NAMALWA (cell line): ENCODE measurements around the gene NTHL1.

Source experiments
- DNase-seq: peaks from one replicate; pipeline ENCODE4 v3.0.0-alpha.2; 2015; ENCODE audit warnings: low spot score

The NTHL1 gene

GRCh38 chr16:2047330-2048115 lies at the start of gene NTHL1, which contains the start of gene TSC2:
TSS of gene NTHL1 (minus strand) at chr16:2047834. CDS start at chr16:2047823, 11 bp downstream.
TSS of gene TSC2 (plus strand) at chr16:2047985. CDS start at chr16:2048616, 631 bp downstream.
- peak; percentile 96 for DNase-seq

- DNase-seq: no peak
Observed at GRCh38 chr16:2096853-2097595, 49.4 kb upstream of the NTHL1 start.

- no peak for DNase-seq
Observed at GRCh38 chr16:2095918-2096582, 48.4 kb upstream of the NTHL1 start.

GRCh38 chr16:2095315-2095853 lies 47.8 kb upstream of the NTHL1 start:
- DNase-seq: no peak

- DNase-seq: no peak
Observed at GRCh38 chr16:2093793-2094192, 46.2 kb upstream of the NTHL1 start.

GRCh38 chr16:2092866-2093265 lies 45.2 kb upstream of the NTHL1 start:
- no peak for DNase-seq

GRCh38 chr16:2092256-2092620 lies 44.6 kb upstream of the NTHL1 start:
- DNase-seq: no peak

GRCh38 chr16:2091547-2092255 lies 44.1 kb upstream of the NTHL1 start:
- no peak for DNase-seq

GRCh38 chr16:2090777-2091546 lies 43.3 kb upstream of the NTHL1 start:
- peak; percentile 68 for DNase-seq

- no peak for DNase-seq
Observed at GRCh38 chr16:2090481-2090776, 42.8 kb upstream of the NTHL1 start.

GRCh38 chr16:2089706-2090480 lies 42.3 kb upstream of the NTHL1 start:
- no peak for DNase-seq

GRCh38 chr16:2088759-2089358 lies 41.2 kb upstream of the NTHL1 start:
- no peak for DNase-seq

- DNase-seq: no peak
Observed at GRCh38 chr16:2087748-2088631, 40.4 kb upstream of the NTHL1 start.

- peak; percentile 66 for DNase-seq
Observed at GRCh38 chr16:2086812-2087747, 39.4 kb upstream of the NTHL1 start.

- no peak for DNase-seq
Observed at GRCh38 chr16:2086106-2086742, 38.6 kb upstream of the NTHL1 start.

GRCh38 chr16:2085669-2086068 lies 38.0 kb upstream of the NTHL1 start:
- DNase-seq: no peak

GRCh38 chr16:2084895-2085625 lies 37.4 kb upstream of the NTHL1 start:
- no peak for DNase-seq
